Ureter (tissue), 1 donor: Measurements from ENCODE around the gene GTF2F2. TPM values are rescaled to one million over a fixed set of nuclear protein-coding genes. Genes with fewer than 3 reads are reported as not detected.
"Not testable (repeated sequence)": the region's sequence is repeated elsewhere in the genome, so short reads cannot be mapped to it uniquely, and the experiment has no call there.

Experiments used
- DNase-seq: peaks from one replicate; pipeline ENCODE4 v3.0.0-alpha.2; 2020; ENCODE audit warnings: low spot score
- total RNA-seq: library from RNA; stranded (reverse); gene quantifications from one replicate; pipeline ENCODE4 v1.2.4, GENCODE V29; 2023
- donor health status: DM: yes; HTN: yes; CAD: no.

Gene GTF2F2
- total RNA-seq, 1 donor from 2014 or later: 15.8 TPM

GRCh38 chr13:45256254-45256653 is 135.9 kb downstream of the GTF2F2 start:
- no peak for DNase-seq

- DNase-seq: no peak
Measured at GRCh38 chr13:45257638-45258333, 137.5 kb downstream of the GTF2F2 start.

GRCh38 chr13:45258334-45258675 is 138.0 kb downstream of the GTF2F2 start:
- DNase-seq: no peak

- DNase-seq: no peak
Measured at GRCh38 chr13:45267215-45267614, 146.9 kb downstream of the GTF2F2 start.

- DNase-seq: no peak
Measured at GRCh38 chr13:45269204-45269603, 148.9 kb downstream of the GTF2F2 start.

- no peak for DNase-seq
Measured at GRCh38 chr13:45276913-45277312, 156.6 kb downstream of the GTF2F2 start.

- no peak for DNase-seq
Measured at GRCh38 chr13:45278096-45278645, 157.9 kb downstream of the GTF2F2 start.

- no peak for DNase-seq
Measured at GRCh38 chr13:45280011-45280410, 159.7 kb downstream of the GTF2F2 start.

GRCh38 chr13:45280751-45281634 is 160.7 kb downstream of the GTF2F2 start:
- peak; percentile 56 for DNase-seq

- DNase-seq: no peak
Measured at GRCh38 chr13:45282994-45283393, 162.7 kb downstream of the GTF2F2 start.

GRCh38 chr13:45289936-45290563 is 169.7 kb downstream of the GTF2F2 start:
- no peak for DNase-seq

GRCh38 chr13:45292176-45292575 is 171.9 kb downstream of the GTF2F2 start:
- no peak for DNase-seq

GRCh38 chr13:45295536-45295935 is 175.2 kb downstream of the GTF2F2 start:
- DNase-seq: no peak

GRCh38 chr13:45296259-45296658 is 175.9 kb downstream of the GTF2F2 start:
- DNase-seq: no peak

- DNase-seq: no peak
Measured at GRCh38 chr13:45297456-45298205, 177.3 kb downstream of the GTF2F2 start.

- no peak for DNase-seq
Measured at GRCh38 chr13:45298206-45298505, 177.8 kb downstream of the GTF2F2 start.

- DNase-seq: not testable (repeated sequence)
Measured at GRCh38 chr13:45298550-45298949, 178.2 kb downstream of the GTF2F2 start.

- no peak for DNase-seq
Measured at GRCh38 chr13:45299194-45299593, 178.9 kb downstream of the GTF2F2 start.

- DNase-seq: no peak
Measured at GRCh38 chr13:45300190-45300985, 180.1 kb downstream of the GTF2F2 start.

- no peak for DNase-seq
Measured at GRCh38 chr13:45301263-45301662, 181.0 kb downstream of the GTF2F2 start.

- DNase-seq: no peak
Measured at GRCh38 chr13:45302507-45302906, 182.2 kb downstream of the GTF2F2 start.
